T follicular helper cell (primary cell): ENCODE results near the gene NATD1.
"Not testable (repeated sequence)": the region's sequence is repeated elsewhere in the genome, so short reads cannot be mapped to it uniquely, and the experiment has no call there.

Source experiments
- DNase-seq: peaks from one replicate; pipeline ENCODE4 v3.0.0-alpha.2; 2020; ENCODE audit warnings: low read depth

NATD1 gene

GRCh38 chr17:21247552-21248258 lies 5.5 kb downstream of the NATD1 start:
- no peak for DNase-seq

- no peak for DNase-seq
Measured at GRCh38 chr17:21246698-21247097, 6.5 kb downstream of the NATD1 start.

- no peak for DNase-seq
Measured at GRCh38 chr17:21245639-21246084, 7.5 kb downstream of the NATD1 start.

GRCh38 chr17:21243516-21244303 lies 9.5 kb downstream of the NATD1 start:
- DNase-seq, result no peak

GRCh38 chr17:21242780-21243515 lies 10.3 kb downstream of the NATD1 start:
- DNase-seq, result no peak

- no peak for DNase-seq
Measured at GRCh38 chr17:21242026-21242697, 11.0 kb downstream of the NATD1 start.

- DNase-seq, result no peak
Measured at GRCh38 chr17:21241564-21241963, 11.6 kb downstream of the NATD1 start.

- no peak for DNase-seq
Measured at GRCh38 chr17:21240369-21241055, 12.7 kb downstream of the NATD1 start.

- no peak for DNase-seq
Measured at GRCh38 chr17:21239680-21240368, 13.4 kb downstream of the NATD1 start.

- DNase-seq, result no peak
Measured at GRCh38 chr17:21235921-21236320, 17.3 kb downstream of the NATD1 start.

- no peak for DNase-seq
Measured at GRCh38 chr17:21233581-21234347, 19.4 kb downstream of the NATD1 start.

GRCh38 chr17:21232033-21232749 lies 21.0 kb downstream of the NATD1 start:
- no peak for DNase-seq

GRCh38 chr17:21231533-21231932 lies 21.7 kb downstream of the NATD1 start:
- DNase-seq, result no peak

- no peak for DNase-seq
Measured at GRCh38 chr17:21228845-21229244, 24.4 kb downstream of the NATD1 start.

- DNase-seq, result no peak
Measured at GRCh38 chr17:21228111-21228510, 25.1 kb downstream of the NATD1 start.

GRCh38 chr17:21227277-21227676 lies 25.9 kb downstream of the NATD1 start:
- not testable (repeated sequence) for DNase-seq

- DNase-seq, result no peak
Measured at GRCh38 chr17:21223086-21223485, 30.1 kb downstream of the NATD1 start.

- DNase-seq, result no peak
Measured at GRCh38 chr17:21218831-21219380, 34.3 kb downstream of the NATD1 start.

- no peak for DNase-seq
Measured at GRCh38 chr17:21218101-21218500, 35.1 kb downstream of the NATD1 start.
